ENCODE measurements around the gene WEE1.

- TF ChIP-seq CTCF (IDR thresholded peaks at IDR 0.05) (no peak), POLR2A (IDR thresholded peaks at IDR 0.05) (no peak)
Observed at GRCh38 chr11:9550191-9550628, 23.3 kb upstream of the WEE1 start.

Data from Peyer's patch (tissue), 4 donors.